Uterus (tissue), 2 donors: ENCODE results near the gene AMBRA1.

Experiments
- CTCF ChIP-seq, 4 experiments: fragments of 200-600 bp in 2 of 4; fragments of 450-650 bp in 2 of 4; sonication (generic) in 2 of 4; IDR thresholded peaks; one replicate each; pipeline ENCODE4 v1.5.1; 2016 to 2019; ENCODE audit warnings: antibody characterized with exemption in 4 of 4, mild to moderate bottlenecking in 2 of 4, moderate library complexity in 1 of 4
- POLR2A ChIP-seq, 2 donors: fragments of 450-650 bp; IDR thresholded peaks; one replicate each; pipeline ENCODE4 v1.6.1; 2016; ENCODE audit warnings: antibody characterized with exemption in 2 of 2, mild to moderate bottlenecking in 1 of 2, moderate library complexity in 1 of 2

- no peak for TF ChIP-seq POLR2A (IDR thresholded peaks at IDR 0.05)
- TF ChIP-seq CTCF (IDR thresholded peaks at IDR 0.05), result peak; percentile 57 to 77 (median 65)
Observed at GRCh38 chr11:46369458-46370152, 224.2 kb downstream of the AMBRA1 start.
